GM21528 (cell line): ENCODE measurements around the gene PTRHD1.
"Not testable (repeated sequence)": the region's sequence is repeated elsewhere in the genome, so short reads cannot be mapped to it uniquely, and the experiment has no call there.

Experiments used
- ATAC-seq: cut with Tn5 transposase; IDR thresholded peaks from one replicate; pipeline ENCODE4 v1.9.1; 2021; ENCODE audit warnings: mild to moderate bottlenecking, moderate library complexity; ENCODE audit not compliant: unreplicated experiment, low FRiP score

PTRHD1 gene

GRCh38 chr2:24813691-24814137 lies 20.5 kb upstream of the PTRHD1 start:
- no peak for ATAC-seq

GRCh38 chr2:24809316-24810007 lies 16.3 kb upstream of the PTRHD1 start:
- no peak for ATAC-seq

GRCh38 chr2:24806661-24807036 lies 13.5 kb upstream of the PTRHD1 start:
- ATAC-seq = no peak

GRCh38 chr2:24805811-24806660 lies 12.8 kb upstream of the PTRHD1 start:
- ATAC-seq = not testable (repeated sequence)

- ATAC-seq = not testable (repeated sequence)
Observed at GRCh38 chr2:24800487-24800886, 7.3 kb upstream of the PTRHD1 start.

DNA sequence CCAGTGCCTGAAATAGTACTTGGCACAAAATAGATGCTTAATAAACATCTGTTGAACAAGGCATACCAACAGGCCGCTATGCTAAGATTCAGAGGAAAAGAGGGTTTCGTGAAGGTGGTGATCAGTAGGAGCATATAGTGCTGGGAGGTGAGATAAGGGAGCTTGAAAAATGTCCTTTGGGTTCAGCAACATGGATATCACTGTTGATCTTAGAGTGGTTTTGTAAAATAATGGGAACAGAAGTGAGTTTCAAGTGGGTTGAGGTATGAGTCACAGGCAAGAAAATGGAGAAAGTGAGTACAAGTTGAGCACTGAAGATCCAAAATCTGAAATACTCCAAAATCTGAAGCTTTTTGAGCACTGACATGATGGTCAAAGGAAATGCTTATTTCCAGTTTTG lies 4.5 kb upstream of the PTRHD1 start:
- no peak for ATAC-seq

GRCh38 chr2:24793761-24794435 lies 707 bp upstream of the PTRHD1 start:
- ATAC-seq = no peak

GRCh38 chr2:24792542-24792873 lies 683 bp downstream of the PTRHD1 start:
- no peak for ATAC-seq

- ATAC-seq = no peak
Observed at GRCh38 chr2:24791452-24791851, 1.7 kb downstream of the PTRHD1 start.

GRCh38 chr2:24788816-24789215 lies 4.4 kb downstream of the PTRHD1 start:
- no peak for ATAC-seq

GRCh38 chr2:24787532-24787931 lies 5.7 kb downstream of the PTRHD1 start:
- ATAC-seq = no peak

- peak; percentile 72 for ATAC-seq
Observed at GRCh38 chr2:24785671-24786321, 7.4 kb downstream of the PTRHD1 start.

GRCh38 chr2:24783641-24784040 lies 9.6 kb downstream of the PTRHD1 start:
- no peak for ATAC-seq

- ATAC-seq = no peak
Observed at GRCh38 chr2:24779116-24779515, 14.1 kb downstream of the PTRHD1 start.

- ATAC-seq = no peak
Observed at GRCh38 chr2:24774373-24774772, 18.8 kb downstream of the PTRHD1 start.

- no peak for ATAC-seq
Observed at GRCh38 chr2:24771764-24772586, 21.2 kb downstream of the PTRHD1 start.

DNA sequence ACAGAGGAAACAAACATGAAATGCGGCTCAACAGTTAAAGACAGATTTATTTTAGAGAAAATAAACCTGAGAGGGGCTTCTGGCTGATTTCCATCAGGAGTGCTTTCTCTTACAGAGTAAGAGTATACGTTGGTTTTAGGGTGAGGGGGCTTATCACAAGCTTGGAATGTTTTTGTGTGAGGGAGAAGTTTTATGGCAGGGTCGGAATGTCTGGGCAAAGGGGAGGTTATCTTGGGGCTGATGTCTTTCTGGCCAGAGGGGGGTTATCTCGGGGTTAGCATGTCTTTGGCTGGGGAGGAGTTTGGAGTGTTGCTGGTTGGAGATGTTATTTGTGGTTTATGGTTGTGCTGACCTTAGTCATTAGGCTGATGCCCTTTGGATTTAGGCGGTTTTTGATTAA lies 22.1 kb downstream of the PTRHD1 start:
- no peak for ATAC-seq

- ATAC-seq = no peak
Observed at GRCh38 chr2:24768601-24769000, 24.6 kb downstream of the PTRHD1 start.

- ATAC-seq = no peak
Observed at GRCh38 chr2:24768013-24768412, 25.2 kb downstream of the PTRHD1 start.

DNA sequence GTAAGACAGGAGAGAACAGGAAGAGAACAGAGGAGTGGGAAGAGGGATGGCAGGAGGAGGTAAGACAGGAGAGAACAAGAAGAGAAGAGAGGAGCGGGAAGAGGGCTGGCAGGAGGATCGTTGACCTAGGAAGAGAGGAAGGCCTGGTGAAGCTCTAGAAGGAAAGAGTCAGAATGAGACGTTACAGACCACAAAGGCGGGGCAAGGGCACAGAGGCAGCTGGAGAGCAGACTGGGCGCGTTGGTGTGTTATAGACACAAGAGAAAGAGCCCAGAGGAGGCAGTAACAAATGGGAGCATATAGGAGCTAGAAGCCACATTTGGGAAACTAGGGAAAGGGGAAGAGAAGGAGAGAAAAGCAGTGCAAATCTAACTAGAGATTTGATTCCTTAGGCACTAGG lies 26.6 kb downstream of the PTRHD1 start:
- no peak for ATAC-seq
